ENCODE results near the gene PPP2R5A.
A peak's percentile ranks its signal among the peaks of the same experiment; 100 is the strongest.
"Not testable (repeated sequence)": the region's sequence is repeated elsewhere in the genome, so short reads cannot be mapped to it uniquely, and the experiment has no call there.

The PPP2R5A gene

DNA sequence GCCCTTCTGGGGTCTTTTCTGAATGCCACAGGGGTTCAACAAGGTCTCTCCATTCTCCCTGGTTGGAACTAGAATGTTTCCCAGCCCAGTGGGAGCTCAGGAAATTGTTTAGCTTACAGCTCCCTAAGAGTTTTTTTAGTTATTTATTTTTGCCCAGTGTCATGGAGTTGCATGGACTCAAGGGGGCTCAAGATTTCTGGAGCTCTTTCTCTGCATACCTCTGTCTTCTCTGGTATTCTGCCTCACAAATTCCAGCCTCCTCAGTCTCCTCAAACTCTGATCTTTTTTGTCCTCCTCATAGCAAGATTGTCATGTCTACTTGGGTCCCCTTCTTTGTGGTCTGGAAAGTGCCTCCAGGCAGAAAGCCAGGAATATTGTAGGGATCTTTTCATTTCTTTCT, 15.9 kb upstream of the PPP2R5A start:
- DNase-seq: no peak

DNA sequence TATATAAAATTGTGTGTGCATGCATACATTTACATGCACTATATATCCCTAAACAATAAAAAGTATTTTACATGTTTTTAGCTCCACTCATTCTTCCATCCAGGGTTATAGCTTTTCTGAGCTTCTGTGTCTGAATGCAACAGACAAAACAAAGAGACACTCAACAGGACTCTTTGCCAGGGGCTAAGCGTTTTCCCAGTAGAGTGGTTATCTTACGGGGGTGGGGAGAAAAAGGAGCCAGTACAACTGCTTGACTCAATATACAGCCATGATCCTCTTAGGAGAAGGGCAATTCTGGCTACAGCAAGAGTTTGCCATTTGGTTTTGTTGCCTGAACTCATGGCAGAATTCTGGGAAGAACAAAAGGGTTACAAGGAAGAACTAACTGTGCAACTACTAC, 14.6 kb upstream of the PPP2R5A start:
- no peak for DNase-seq

GRCh38 chr1:212271234-212271633, 14.0 kb upstream of the PPP2R5A start:
- no peak for DNase-seq

- DNase-seq: no peak
These were observed 13.3 kb upstream of the PPP2R5A start for GRCh38 chr1:212271823-212272485.

DNA sequence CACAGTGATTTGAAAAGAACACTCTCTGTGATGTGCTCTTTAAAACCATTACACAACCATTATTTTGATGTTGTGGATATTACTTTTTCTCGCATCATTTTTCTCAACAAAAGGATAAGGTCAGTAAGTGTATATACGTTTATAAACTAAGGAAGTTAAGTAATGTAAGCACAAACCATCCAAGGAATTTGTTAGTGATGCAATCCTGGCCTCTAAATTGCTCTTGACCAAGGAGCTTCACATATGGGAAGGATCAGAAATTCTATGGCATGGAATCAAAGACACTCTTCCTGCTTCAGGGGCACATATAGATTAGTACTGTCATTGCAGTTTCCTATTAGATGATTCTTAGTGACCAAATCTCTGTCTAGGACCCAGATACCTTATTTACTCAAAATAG, 3.6 kb upstream of the PPP2R5A start:
- DNase-seq: no peak

DNA sequence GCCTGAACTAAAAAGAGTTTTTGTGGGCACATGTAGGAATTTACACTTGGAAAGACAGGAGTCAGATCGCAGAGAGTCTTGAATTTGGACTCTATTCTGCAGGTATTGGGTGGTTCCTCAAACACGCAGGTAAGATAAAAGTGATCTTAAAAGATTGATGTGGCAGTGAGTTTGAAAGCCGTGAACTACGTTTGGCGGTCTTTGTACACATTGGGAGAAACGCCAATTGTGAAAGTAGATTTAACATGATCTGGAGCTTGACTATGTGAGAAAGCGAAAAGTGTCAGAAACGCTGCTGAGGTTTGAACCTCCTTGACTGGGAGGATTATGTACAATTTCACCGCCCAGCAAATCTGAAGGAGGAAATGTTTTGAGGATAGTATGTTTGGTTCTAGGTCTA, 1.5 kb upstream of the PPP2R5A start:
- peak in 1 of 2 donors; percentile 25 for DNase-seq

DNA sequence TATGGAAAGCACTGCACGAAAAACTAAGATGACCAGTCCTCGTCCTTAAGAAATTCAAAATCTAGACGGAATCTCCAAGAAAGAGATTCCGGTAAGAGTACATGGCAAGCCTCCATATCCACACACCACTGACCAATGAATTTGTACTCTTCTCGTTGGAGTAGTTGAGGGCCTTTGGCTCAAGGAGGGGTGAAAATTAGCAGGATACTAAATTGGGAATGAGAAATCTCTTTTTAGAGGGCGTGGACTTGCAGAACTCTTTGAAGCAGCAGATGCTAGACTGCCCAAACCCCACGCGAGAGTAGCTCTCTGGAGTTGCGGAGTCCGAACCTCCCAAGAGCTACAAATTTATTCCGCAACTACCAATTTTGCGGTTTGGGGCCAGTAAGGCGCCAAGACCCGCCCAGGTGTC, 872 bp upstream of the PPP2R5A start:
- DNase-seq: no peak

DNA sequence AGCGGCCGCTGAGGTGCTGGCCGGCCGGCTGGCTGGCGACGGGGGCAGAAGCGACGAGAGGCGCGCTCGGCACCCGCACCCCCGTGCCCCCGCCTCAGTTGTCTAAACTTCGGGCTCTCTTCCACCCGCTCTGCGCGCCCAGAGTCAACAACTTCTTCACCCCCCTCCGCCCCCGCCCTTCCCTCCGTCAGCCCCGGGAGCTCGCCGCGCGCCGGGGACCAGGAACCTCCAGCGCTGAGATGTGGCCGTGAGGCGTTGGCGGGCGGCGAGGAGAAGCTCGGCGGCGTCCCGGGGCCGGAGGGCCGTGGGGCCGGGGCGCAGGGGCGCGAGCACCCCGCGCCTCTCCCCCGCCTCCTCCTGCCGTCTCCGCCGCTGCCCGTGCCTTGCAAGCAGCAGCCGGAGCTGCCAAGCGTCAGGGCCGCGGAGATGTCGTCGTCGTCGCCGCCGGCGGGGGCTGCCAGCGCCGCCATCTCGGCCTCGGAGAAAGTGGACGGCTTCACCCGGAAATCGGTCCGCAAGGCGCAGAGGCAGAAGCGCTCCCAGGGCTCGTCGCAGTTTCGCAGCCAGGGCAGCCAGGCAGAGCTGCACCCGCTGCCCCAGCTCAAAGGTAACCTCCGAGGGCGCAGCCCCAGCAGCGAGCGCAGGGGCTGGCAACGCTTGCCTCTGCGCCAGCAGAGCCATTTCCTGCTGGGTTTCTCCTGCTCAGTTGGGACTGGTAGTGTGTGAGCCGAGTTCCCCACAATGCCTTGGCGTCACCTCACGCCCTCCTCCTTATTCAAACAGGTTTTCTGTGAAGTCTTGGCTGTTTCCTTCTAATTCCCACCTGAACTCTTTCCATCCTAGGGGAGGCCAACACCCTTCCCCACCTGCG, 710 bp downstream of the PPP2R5A start:
- DNase-seq: peak; percentile 65 to 77

- no peak for DNase-seq
These were observed 1.4 kb downstream of the PPP2R5A start for GRCh38 chr1:212286556-212287131.

GRCh38 chr1:212287261-212287895, 2.2 kb downstream of the PPP2R5A start:
- no peak for DNase-seq

DNA sequence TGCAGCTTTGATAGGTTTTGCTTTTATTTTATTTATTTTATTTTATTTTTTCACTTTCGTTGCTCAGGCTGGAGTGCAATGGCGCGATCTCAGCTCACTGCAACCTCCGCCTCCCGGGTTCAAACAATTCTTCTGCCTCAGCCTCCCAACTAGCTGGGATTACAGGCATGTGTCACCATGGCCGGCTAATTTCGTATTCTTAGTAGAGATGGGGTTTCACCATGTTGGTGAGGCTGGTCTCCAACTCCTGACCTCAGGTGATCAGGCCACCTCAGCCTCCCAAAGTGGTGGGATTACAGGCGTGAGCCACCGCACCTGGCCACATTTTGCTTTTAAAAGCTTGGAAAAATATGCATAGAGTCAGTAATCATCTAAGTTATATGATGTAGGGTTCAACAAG, 2.8 kb downstream of the PPP2R5A start:
- DNase-seq: not testable (repeated sequence)

GRCh38 chr1:212288615-212289014, 3.4 kb downstream of the PPP2R5A start:
- no peak for DNase-seq

- DNase-seq: no peak
These were observed 4.3 kb downstream of the PPP2R5A start for GRCh38 chr1:212289262-212290077.

DNA sequence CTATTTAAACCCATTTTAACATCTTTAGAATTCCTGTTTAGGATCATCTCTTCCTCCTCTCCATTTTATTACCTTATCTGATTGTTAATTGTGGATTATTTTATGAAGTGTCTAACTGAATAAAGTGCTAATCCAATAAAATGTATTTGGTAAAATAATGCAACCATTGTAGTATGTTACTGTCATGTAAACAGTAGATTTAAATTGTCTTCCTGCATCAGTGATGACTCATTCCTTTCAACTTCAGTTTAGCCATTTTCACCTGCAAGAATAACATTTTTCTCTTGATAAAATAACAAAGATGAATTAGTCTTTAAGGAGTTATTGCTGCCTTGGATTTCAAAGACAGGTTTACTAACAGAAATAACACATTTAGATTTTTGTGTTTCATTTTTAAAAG, 5.4 kb downstream of the PPP2R5A start:
- no peak for DNase-seq

DNA sequence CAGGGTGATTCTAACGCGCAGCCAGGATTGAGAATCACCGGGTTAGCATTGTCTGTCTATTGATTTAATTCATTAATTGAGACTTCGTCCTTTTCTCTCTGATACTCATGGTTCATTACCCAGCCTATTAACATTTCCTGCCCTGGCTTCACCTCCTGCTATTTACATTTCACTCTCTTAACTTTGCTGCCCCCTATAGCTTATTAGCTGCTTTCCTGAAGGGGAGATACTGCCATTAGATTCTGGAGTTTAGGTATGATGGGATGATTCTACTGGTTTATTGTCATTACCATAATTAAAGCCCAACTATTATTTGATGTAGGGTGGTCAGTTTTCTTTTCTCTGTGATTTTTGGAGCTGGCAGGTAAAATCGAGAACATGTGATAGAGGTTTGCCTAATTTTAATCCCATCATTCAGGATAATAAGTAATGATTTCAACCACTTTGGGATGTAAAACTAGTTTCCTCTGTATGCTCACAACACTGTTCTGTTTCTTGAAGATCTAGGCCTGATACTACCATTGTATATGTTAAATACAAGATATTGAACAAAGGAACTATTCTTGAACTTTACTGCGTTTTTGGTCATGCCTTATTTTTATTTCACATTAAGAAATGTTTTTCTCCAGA, 6.4 kb downstream of the PPP2R5A start:
- peak; percentile 24 to 79 for DNase-seq

DNA sequence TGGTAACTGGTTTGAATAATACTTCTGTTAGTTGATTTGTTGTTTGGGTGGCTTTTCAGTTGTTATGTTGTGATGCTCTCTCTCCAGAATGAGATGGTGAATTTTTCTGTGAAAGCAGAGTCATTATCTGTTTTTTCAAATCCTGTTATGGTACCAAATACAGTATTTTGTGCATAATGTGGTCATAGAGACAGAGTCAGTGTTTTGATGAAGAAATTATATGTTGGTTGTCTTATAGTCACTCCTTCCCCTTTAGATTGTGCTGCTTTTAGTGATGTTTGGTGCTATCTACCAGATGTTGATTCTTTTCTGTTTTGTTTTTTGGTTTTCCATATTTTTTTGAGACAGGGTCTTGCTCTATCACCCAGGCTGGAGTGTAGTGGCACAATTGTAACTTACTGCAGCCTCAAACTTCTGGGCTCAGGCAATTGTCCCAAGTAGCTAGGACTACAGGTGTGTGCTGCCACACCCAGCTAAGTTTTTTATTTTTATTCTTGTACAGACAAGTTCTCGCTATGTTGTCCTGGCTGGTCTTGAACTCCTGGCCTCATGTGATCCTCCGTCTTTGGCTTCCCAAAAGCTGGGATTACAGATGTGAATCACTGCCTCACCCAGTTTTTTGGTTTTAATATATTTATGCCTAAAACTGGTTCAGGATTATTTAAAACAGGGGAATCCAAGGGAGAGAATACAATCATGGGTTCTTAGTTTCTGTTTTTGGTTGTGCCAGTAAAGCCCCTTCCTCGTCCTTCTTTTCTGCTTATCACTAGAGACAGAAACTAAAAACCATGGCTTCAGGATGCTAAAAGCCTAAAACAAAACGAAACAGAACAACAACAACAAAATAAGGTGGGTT, 7.3 kb downstream of the PPP2R5A start:
- no peak for DNase-seq

DNA sequence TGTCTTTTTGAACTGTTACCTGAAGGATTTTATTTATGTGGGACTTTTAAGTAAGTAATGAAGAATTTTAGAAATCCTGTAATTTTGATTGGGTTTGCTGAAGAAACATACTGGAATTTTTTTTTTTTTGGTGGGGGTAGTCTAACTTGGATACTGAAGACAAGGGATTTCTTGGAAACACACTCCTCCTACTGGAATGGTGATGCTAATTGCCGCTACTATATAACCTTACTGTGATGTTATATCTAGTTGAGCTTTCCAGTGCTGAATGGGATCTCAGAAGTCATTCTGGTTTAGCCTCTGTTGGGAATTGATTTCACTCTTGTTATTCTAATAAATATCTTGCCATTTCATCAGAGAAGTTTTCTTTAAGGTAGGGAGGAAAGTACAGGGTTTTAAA, 8.4 kb downstream of the PPP2R5A start:
- DNase-seq: no peak

GRCh38 chr1:212294983-212295382, 9.8 kb downstream of the PPP2R5A start:
- DNase-seq: no peak

DNA sequence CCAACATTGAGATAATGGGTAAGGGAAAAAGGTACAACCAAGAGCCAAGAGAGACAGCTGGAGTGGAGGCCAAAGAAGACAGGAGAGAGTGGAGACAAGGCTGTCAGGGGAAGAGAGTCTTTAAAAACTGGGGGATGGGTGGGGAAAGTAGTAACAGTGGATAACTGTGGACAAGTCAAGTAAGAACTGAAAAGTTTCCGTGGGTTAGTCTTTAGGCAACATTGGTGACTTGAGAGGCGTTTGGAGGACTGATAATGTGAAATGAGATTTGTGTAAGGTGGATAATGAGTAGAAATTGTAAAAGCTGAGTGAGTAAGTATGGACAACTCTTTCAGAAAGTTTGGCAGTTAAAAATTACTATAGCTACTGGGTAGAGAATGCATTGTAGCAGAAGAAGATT, 10.4 kb downstream of the PPP2R5A start:
- no peak for DNase-seq

DNA sequence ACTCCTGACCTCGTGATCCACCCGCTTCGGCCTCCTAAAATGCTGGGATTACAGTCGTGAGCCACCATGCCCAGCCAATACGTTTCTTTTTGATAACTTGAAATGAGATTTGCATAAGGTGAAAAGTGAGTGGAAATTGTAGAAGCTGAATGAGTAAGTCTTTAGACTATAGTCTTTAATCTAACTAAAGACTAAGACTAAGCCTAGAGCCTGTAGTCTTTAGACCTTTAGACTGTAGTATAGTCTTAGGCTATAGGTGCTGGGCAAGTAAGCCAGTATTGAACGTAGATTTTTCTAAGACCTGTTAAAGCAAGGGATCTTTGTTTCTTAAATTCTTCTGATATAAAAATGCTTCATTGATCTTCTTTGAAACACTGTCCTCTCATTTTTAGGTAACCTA, 12.1 kb downstream of the PPP2R5A start:
- no peak for DNase-seq

DNA sequence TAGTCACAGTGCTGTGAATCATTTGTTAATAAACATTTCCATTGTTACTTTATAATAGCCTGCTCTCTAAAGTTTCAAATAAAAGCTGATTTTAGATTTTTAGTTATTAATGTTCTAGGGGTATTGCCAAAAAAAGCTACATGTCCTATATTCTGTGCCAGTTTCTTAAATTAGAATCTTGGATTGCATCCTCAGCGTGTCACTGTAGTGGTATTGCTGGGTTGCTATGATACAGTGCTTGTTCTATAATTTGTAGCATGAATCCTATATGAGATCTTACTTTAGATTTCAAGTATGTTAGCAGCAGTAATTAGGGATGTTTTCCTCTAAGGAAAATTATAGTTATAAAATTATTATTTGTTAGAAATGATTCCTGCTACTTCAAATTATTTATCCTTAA, 16.4 kb downstream of the PPP2R5A start:
- DNase-seq: no peak

Data from CD4-positive, alpha-beta T cell treated with Interferon alpha-2 for 1 hour (primary cell).